NCI-H2029 (cell line): ENCODE data around the gene OSGIN1.

ENCODE experiments used
- DNase-seq: peaks from one replicate; lab custom pipeline; 2025; lab: John Stamatoyannopoulos, UW

The OSGIN1 gene

GRCh38 chr16:83958846-83959565, 6.0 kb downstream of the OSGIN1 start:
- DNase-seq = no peak

- DNase-seq = no peak
Measured at GRCh38 chr16:83959656-83960434, 6.8 kb downstream of the OSGIN1 start.

GRCh38 chr16:83960521-83961249, 7.6 kb downstream of the OSGIN1 start:
- DNase-seq = no peak

GRCh38 chr16:83961591-83961990, 8.6 kb downstream of the OSGIN1 start:
- no peak for DNase-seq

DNA sequence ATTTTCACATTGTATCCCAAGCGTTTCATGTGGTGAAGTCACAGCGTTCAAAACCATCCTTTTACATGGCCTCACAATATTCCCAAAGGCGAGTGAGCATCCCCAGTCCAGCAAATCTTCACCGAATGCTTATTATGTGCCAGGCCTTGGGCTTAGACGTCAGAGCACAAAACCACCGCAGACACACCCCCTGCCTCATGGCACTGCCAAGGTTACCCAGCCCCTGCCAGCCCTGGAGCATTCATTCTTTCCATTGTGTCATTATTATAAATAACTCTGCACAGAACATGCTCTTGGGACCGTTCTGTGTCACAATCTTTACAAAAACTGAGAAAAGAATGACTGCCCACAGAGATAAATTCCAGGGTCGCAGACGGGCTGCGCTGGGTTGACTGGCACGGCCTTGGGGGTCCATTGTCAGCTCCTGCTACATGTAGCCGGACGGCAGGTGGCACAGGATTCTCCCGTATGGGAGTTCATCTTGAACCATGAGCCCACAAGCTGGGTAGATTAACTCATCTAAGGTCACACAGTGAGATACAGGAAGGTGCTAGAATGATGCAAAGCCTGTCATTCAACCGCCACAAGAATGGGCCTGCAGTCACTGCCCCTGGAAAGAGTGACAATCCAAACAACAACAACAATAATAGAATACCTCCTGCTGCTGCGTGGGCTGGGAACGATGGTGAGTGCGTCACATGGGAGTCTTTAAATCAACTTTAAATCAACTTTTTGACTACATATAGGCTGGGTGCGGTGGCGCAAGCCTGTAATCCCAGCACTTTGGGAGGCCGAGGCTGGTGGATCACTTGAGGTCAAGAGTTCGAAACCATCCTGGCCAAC, 10.5 kb downstream of the OSGIN1 start:
- no peak for DNase-seq

DNA sequence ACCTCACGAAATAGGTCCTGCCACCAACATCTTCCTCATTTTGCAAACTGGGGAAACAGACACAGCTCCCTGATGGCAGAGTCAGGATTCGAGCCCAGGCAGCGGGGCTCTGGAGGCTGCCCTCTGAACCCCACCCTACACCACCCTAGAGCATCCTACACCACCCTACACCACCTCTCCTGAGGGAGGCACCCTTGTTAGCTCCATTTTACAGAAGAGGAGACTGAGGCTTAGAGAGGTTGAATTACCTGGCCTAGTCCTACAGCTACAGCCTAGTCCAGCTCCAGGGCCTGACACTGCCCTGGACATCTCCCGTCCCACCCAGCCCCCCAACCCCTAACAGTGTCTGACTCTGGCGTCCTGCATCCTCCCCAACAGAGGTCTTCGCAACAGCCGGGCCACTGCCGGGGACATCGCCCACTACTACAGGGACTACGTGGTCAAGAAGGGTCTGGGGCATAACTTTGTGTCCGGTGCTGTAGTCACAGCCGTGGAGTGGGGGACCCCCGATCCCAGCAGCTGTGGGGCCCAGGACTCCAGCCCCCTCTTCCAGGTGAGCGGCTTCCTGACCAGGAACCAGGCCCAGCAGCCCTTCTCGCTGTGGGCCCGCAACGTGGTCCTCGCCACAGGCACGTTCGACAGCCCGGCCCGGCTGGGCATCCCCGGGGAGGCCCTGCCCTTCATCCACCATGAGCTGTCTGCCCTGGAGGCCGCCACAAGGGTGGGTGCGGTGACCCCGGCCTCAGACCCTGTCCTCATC, 11.8 kb downstream of the OSGIN1 start:
- no peak for DNase-seq

DNA sequence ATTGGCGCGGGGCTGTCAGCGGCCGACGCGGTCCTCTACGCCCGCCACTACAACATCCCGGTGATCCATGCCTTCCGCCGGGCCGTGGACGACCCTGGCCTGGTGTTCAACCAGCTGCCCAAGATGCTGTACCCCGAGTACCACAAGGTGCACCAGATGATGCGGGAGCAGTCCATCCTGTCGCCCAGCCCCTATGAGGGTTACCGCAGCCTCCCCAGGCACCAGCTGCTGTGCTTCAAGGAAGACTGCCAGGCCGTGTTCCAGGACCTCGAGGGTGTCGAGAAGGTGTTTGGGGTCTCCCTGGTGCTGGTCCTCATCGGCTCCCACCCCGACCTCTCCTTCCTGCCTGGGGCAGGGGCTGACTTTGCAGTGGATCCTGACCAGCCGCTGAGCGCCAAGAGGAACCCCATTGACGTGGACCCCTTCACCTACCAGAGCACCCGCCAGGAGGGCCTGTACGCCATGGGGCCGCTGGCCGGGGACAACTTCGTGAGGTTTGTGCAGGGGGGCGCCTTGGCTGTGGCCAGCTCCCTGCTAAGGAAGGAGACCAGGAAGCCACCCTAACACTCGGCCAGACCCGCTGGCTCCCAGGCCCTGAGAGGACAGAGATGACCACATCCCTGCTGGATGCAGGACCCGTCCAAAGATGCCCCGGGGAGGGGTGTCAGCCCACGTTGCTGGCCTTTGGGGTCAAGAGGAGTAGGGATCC, 12.6 kb downstream of the OSGIN1 start:
- no peak for DNase-seq

DNA sequence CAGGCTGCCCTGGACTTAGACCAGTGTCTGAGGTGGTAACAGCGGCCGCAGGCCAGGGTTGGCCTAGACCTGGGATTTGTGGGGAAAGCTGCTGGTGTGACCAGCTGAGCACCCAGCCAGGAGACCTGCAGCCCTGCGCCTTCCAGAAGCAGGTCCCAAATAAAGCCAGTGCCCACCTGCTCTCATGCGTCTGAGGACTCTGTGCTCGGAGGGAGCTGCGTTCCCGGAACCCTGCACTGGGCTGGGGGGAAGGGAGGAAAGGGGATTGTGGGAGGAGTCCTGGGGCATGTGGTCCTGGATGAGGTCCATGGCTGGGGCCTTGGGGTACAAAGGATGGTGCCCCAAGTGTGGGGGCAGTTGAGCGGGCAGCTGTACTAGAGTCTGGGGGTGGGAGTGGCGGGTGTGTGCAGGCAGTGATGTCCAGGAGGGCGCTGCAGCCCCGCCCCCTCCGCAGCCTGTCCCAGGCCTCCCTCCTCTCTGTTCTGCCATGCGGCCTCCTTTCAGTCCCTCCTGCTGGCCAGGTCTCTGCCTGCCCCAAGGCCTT, 13.2 kb downstream of the OSGIN1 start:
- no peak for DNase-seq

DNA sequence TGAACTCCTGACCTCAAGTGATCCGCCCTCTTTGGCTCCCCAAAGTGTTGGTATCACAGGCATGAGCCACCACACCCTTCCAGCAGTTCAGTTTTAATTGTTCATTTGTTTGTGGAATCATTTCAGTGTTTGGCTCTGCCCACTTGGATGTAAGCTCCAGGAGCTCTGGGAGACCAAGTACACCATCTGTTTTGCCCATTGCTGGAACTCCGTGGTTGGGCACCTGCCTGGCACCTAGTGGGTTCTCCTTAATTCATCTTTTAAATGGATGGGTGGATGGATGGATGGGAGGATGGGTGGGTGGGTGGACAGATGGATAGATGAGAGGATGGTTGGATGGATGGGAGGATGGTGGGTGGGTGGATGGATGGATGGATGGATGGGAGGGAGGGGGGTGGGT, 14.1 kb downstream of the OSGIN1 start:
- DNase-seq = no peak

DNA sequence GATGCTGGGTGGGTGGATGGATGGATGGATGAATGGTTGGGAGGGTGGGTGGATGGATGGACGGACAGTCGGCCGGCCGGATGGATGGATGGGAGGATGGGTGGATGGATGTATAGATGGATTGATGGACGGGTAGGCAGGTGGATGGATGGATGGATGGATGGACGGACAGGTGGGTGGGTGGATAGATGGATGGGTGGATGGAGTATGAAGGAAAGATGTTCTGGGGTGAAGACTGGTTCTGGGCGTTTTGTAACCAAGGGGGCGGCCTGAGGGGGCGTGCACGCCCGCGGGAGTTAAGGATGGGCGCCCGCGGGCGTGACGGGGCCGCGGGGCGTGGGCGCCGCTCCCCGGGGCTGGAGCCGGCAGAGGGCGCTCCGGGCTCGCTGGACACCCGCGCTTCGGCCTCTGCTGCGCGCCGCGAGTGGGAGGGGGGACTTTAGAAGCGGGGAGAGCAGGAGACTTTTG, 14.8 kb downstream of the OSGIN1 start, which contains the start of gene NECAB2:
NECAB2 (plus strand) TSS at position 407 of the 468 bp plus-strand sequence. CDS start 405 bp downstream, outside the sequence.
- DNase-seq = no peak

GRCh38 chr16:83968306-83968851, 15.3 kb downstream of the OSGIN1 start:
- DNase-seq = no peak

DNA sequence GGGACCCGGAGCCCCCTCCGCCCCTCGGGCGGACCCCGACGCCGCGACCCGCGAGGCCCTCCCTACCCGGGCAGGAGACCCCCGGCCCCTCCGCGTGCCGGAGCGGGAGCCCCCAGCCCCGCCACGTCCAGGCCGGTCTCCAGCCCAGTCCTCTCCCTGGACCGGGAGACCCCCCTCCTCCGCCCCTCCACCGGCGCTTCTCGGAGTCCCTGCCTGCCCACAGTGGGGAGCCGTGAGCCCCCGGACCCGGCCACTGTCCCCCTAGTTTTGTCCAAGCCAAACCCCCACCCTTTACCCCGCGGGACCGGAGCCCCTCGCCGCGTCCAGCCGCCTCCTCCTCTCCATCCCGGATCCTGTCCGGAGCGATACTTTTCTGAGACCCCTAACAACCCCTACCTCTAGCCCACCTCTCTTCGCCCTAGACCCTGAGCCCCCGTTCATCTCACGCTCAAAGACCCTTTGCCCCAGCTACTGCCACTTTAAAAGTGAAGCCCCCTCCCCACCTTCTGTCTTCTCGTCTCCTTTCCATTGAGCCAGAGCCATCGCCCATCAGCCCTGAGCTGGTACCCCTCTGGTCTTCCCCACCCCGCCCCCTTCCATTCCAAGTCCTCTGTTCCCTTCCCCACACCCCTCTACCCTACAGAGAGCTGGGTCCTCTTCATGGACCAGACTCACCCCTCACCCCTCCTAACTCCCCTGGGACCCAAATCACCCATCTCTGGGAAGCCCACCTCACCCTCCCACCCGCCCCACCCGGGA, 16.0 kb downstream of the OSGIN1 start:
- no peak for DNase-seq

DNA sequence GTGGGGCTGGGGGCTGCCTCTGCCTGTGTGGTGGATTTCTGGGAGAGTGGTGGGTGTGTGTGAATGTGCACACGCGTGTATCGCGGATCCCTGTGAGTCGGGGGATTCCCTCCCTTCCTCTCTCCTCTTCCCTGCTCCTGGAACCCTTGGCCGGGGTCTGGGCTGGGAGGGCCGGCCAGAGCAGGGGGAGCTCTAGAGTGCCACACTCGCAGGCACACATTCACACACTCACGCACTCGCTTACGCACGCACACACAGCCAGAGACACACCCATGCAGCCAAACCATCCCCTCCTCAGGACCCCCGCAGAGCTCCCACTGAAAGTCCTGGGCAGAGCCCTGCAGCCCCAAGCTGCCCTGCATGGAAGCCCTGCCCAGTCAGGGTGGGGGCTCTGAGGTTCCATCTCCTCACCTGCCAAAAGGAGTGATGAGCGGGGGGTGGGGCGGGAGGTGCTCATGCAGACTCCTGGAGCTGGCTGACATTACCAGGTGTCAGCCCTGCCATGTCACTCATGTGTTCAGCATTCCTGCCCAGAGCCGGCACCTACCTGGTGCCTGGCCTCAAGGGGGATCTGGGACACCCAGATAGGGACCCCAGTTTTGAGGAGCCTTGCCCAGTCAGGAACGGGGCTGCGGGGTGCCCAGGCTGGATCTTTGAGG, 16.9 kb downstream of the OSGIN1 start:
- DNase-seq = no peak

- DNase-seq = no peak
Measured at GRCh38 chr16:83970430-83970815, 17.4 kb downstream of the OSGIN1 start.

DNA sequence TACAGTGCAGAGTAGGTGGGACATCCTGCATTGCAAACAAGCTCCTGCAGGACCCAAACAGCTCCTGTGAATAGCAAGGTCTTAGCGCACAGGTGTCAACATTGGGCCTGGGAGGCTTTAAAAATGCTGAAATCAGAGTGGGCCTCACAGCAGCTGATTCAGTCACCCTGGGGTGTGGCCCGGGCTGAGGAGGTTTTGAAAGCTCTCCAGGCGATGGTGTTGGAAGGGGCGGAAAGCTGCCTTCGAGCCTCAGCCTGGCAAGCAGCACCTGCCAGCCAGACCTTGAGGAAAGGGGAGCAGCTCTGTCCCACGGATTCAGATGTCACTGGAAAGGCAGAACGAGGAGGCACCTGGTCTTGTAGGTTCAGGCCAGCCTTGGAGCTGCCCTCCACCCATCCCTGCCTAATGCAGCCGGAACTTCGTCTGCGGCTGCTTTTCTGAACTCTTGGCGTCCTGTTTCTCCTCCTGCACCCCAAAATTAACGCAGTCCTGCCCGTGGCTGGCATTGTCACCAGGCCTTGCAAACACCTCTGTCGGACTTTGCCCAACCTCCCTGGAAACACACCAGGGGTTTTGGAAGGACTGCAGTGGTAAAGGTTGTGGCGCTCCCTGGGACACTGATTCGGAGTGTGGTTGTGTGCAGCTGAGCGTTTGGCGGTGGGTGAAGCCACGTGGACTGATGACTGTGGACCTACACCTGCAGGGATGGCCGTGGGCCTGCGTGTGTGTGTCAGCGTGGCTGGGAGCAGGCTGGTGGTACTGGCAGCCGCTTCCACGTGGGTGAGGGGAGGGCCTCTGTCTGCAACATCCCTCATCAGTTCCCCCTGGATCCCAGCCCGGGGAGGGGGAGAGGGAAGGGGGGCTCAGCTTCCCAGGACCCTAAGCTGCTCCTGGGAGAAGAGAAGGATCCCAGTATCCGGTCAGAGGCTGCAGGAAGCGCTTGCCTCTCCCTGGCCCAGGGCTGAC, 18.4 kb downstream of the OSGIN1 start:
- DNase-seq = no peak

DNA sequence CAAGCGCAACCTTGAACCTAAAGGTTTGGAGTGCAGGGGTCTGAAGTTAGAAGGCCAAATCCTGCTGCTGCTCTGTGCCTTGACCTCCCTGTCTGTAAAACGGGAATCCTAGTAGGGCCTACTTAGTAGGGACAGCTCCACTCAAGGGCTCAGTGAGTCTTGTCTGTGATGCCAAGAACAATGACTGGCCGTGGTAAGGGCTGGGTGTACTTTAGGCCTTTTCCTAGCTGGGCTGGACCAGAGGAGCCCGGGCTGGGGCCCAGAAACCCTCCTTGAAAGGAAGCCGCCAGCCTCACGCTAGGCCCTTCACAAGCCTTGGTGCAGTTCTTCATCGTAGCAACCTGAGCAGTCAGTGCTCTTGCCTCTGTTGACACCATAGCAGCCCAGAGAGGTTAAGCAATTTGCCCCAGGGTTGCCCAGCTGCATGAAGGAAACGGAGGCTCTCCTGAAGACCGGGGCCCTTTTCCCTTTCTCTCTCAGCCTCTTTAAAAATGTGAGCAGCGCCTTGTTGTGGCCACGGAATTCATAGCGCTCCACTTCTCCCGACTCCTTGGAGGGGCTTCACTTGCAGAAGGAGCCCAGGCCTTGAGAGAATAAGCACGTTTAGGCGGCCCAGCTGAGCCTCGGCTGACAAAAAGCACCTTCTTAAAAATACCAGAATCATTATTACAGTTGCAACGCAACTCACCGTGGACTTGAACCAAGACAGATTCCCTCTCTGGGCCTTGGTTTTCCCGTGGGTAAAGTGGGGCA, 19.4 kb downstream of the OSGIN1 start:
- no peak for DNase-seq
